HG03575 (cell line): ENCODE measurements around the gene MIB2.
"Not testable (repeated sequence)": the region's sequence is repeated elsewhere in the genome, so short reads cannot be mapped to it uniquely, and the experiment has no call there.

Experiments used
- ATAC-seq: cut with Tn5 transposase; IDR thresholded peaks from one replicate; pipeline ENCODE4 v1.9.1; 2021; ENCODE audit not compliant: unreplicated experiment, insufficient number of reproducible peaks, low FRiP score; ENCODE audit errors: extremely low read depth

Gene MIB2

DNA sequence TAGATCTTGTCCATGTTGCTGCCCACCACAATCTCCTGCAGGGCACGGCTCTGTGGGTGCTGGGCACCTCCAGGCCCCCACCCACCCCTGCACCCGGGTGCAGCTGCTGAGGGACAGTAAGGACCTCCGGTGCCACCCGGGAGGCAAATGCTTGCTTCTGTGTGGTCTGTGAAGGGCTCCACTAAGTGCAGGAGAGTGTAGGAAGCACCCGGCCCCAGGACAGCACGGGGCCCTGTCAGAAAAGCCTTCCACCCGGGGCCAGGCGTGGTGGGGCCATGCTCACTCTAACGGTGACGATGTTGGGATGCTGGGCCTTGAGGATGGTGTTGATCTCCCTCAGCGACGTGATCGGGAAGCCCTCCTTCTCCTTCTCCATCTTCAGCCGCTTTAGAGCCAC, 22.2 kb downstream of the MIB2 start:
- not testable (repeated sequence) for ATAC-seq

DNA sequence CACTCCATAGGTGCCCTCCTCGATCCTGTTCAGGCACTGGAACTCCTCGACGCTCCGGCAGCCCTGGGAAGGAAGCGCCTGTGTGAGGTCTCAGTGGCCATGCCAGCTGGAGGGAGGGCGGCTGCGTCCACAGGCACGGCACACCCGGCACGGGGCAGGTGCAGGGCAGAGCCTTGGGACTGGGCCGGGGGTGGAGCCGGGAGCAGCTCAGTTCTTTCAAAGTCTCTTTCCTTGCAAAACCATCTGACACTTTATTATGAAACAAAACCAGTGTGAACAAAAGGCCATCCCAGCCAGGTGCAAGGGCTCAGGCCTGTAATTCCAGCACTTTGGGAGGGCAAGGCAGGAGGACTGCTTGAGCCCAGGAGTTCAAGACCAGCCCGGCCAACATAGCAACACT, 23.2 kb downstream of the MIB2 start:
- not testable (repeated sequence) for ATAC-seq

DNA sequence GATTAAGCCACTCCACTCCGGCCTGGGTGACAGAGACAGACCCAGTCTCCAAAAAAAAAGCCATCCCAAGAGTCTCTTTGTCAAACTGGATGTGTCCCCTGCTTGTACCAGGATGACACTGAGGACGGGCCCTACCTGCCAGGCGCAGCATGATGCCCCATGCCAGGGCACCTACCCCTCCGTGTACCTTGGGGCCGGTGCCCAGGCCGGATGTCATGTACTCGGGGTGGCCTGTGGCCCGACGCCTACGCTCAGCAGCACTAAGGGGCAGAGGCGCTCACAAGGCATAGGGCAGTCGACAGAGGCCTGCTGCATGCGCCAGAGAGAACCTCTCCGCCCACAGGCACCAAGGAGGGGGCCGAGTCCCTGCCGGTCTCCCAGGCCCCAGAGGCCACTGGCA, 24.1 kb downstream of the MIB2 start:
- ATAC-seq: not testable (repeated sequence)

DNA sequence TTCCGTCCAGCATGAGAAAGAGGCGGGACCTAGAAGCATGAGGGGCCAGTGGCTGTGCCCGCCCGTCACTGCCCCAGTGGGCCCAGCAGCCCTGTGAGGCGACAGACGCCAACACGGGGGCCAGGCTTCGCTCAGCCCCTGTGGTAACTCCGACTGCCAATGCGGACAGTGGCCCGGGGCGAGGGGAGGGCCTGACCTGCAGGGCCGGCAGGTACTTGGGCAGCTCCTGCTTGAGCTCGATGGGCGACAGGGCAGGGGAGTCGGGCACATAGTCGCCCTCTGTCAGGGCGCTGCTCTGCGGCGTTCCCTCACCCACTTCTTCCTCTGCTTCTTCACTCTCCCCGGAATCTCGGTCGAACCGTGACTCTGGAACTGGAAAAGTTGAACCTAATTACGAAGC, 24.8 kb downstream of the MIB2 start:
- not testable (repeated sequence) for ATAC-seq

DNA sequence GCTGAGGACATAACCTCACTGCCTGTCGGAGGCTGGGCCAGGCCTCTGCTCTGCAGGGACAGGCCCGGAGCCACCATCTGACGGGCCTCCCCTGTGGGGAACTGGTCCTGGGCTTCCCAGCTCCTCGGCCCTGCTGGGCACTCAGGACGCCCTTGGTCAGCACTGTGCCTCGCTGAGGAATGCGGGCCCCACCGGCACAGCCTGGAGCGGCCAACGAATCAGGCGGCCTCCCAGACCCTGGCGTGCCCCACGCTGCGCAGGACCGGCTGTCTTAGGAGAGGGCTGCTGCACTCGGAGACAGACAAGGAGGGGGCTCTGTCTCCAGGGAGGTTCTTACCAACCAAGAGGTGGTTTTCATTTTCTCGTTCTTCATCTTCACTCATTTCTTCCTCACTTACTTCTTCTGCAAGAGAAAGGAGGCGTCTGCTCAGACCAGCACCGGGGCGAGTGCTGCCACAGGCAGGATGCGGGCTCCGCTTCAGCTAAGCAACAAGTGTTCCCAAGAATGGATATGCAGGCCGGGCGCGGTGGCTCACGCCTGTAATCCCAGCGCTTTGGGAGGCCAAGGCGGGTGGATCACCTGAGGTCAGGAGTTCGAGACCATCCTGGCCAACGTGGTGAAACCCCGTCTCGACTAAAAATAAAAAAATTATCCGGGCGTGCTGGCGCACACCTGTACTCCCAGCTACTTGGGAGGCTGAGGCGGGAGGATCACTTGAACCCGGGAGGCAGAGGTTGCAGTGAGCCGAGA, 25.6 kb downstream of the MIB2 start:
- ATAC-seq: not testable (repeated sequence)

DNA sequence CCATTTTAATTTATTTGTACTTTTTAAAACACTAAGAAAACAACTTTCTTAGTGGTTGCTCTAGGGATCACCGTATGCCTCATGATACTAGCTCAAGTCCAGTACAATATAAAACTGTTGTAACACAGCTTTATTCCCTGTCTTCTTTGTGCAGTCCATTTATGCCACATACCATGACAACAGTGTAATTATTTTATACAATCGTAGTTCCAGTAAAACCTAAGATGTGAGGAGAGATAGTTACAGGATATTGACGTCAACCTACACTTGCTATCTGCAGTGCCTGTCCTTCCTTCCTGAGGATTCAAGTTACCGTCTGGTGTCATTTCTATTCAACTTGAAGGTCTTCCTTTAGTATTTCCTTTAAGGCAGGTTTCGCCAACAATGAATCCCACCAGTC, 31.0 kb downstream of the MIB2 start:
- not testable (repeated sequence) for ATAC-seq

DNA sequence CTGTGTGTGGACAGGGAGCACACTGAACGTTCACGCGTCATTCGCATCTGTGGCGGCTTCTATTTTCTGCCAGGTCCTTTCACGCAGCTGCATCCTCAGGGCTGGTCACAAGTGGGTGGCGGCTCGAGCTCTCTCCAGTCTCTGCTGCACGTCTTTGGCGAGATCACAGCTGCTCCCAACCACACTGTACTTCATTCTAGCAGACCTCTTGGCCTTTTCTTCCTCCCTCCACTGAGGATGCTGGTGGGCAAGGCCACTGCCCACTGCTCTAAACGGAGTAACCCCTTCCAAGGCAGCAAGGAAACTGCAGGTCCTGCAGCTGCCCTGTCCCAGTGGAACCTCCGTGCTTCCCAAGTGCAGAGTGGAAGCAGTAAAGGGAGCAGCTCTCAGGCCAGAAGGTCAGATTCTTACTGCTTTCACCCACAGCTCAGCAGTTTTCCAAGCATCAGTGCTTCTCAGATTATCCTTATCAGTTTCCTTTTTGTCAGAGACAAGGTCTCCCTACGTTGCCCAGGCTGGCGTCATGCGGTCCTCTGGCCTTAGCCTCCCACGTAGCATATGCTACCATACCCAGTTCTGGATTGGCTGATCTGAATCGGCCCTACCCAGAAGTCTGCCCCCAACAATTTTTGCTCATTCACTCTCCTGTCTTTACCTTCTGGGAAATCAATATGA, 32.4 kb downstream of the MIB2 start:
- not testable (repeated sequence) for ATAC-seq

DNA sequence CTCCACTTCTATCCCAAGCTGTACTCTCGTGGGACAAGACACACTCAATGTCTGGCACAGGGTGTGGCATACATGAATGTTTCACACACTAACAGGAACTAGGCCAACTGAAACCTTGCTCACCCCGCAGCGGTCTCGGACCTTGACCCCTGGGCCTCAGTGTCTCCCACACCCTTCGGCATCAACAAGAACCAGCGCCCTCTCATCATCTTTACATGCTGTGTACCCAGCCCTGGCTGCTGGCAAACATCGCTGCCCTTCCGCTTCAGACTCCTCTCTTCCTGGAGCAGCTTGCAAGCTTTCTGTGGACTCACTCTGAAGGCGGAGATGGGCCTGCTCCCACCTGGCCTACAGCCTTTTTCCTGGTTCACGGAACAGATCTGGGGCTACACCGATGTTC, 33.0 kb downstream of the MIB2 start:
- ATAC-seq: not testable (repeated sequence)

DNA sequence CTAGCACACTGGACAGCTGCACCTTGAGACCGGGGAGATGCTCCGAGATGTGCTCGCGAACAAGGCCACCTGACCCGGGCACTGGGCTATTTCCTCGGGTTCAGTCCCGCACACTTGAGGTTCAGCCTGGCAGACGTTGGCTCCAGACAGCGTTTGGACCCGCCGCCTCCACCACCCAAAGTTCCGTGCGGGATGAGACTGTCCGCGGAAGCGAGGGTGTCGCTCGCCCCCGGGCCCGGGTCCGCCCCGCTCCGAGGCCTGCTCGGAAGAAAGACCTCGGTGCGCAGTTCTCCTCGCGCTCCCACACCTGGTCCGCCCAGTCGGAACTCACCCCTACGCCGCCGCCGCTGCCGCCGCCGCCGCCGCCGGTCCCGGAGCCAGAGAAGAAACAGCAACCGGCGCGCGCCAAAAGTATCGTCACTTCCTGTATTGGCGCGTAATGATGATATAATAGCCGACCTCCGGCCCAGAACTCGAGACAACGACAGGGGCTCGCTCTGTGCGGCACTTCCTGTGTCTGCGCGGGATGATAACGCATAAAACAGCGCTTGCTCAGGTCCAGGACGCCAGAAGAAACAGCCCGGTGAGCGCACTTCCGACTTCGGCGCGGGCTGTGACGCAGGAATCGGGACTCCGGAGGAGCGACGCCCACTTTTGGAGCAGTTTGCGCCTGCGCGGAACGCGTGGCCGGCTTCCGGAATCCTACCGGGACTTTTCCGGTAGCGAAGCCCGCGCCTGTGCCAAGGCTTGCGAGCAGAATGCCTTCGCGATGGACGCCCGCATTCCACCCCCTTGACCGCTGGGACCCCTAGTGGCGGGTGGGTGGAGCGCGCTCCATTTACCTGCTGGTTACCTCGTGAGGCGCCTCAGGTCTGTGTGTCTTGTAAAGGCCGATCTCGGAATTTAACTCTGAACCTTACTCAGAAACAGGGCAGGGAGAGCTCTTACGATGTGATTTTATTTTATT, 43.6 kb downstream of the MIB2 start, which contains the start of gene CDK11B:
TSS of gene CDK11B (minus strand) at position 422 of the 967 bp plus-strand sequence. CDS start 1,519 bp downstream, outside the sequence.
- peak; percentile 49 for ATAC-seq

DNA sequence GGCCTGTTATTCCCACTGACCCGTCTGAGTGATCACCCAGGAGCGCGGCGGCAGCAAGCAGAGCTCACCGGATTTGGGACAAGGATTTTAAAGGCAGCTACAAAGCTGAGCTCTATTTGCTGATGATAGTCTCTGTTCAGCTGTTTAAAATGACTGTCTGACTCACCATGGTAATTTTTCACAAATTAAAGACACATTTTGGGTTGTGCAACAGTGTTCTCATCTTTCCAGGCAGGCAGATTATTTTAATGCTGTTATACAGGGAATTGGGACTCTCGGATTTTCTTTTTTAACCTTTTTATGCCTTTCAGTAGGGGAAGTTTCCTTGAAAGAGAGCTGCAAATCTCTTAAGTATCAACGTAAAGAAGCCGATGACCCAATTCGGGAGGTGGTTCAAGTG, 47.1 kb downstream of the MIB2 start:
- not testable (repeated sequence) for ATAC-seq

DNA sequence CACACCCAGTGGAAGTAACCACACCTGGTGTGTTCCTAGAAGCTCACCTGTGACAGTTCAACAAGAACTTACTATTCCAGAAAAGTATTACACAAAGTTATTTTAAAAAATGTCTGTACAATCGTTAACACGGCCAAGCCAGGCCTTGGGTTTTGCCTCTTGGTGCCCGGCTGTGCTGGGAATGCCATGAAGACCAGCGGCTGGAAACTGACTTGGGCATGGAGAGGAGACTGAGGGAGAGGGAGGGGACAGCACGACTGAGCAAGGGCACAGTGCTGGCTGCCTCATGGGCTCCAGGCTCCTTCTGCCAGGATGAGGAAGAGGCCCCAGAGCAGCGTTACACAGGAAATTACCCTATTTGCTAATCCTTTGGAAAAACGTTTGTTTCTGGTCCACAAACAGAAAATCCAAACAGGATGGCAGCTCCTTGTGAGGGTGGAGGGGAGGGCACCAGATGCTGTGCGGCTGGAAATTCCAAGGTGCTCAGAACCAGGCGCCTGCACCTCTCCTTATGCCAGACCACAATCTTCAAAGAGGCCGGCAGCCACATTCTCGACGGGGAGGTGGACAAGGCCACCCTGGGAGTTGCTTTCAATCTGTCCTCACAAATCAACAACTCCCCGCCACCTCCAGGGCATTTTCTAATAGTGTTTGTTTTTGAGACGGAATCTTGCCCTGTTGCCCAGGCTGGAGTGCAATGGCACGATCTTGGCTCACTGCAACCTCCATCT, 47.7 kb downstream of the MIB2 start:
- ATAC-seq: not testable (repeated sequence)

DNA sequence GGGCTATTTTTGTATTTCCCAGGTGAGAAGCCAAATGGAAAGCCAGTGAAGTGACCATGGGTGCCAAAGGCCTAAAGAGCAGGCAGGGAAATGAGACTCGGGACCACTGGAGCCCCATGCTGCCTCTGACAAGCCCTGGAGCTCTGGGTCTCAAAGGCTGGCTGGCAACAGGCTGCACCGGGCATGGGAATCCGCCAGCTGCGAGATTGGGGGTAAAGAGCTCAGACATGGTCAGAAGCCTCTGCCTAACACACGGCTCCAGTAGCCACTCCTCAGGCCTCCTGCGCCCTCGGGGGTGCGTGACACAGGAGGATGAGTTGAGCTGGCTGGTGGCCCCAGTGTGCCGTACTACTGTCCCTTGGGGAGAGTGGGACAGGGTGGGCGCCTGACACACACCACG, 49.0 kb downstream of the MIB2 start:
- ATAC-seq: not testable (repeated sequence)

DNA sequence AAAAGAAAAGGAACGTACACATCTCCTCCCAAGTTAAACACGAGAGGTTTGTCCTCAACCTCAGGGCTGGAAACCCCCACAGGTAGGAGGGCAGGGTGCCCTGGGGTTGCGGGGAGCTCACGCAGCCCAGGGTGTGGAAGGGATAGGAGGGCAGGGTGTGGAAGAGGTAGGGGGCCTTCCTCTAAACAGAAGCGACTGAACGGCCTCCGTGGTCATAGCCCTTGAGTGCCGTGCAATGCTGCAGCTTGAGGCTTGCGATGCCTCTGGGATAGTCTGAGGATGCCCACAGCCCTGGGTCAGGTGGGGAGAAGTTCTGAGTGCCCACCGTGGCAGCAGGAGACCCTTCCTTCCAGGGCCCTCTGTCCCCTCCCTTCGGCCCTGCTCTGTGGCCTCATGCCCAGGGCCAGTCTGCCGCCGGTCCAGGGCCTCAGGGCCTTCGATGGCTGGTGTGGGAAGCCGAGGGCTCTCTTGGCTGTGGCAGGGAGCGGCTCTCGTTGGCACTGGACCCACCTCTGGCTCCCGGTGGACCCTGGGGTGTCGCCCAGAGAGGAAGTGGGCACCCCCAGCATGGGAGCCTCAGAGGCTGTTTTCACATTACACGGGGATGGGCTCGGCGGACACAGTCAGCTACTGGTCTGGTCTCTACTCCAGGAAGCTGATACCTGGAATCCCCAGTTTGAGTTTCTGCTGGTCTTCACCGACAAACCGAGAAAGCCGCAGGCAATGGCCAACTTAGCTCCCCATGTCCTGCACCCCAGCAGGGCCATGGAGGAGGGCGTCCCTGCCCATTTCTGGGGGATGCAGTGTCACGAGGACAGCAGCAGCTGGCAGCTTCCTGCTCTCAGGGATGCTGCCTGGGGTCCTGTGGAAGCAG, 49.9 kb downstream of the MIB2 start:
- no peak for ATAC-seq

DNA sequence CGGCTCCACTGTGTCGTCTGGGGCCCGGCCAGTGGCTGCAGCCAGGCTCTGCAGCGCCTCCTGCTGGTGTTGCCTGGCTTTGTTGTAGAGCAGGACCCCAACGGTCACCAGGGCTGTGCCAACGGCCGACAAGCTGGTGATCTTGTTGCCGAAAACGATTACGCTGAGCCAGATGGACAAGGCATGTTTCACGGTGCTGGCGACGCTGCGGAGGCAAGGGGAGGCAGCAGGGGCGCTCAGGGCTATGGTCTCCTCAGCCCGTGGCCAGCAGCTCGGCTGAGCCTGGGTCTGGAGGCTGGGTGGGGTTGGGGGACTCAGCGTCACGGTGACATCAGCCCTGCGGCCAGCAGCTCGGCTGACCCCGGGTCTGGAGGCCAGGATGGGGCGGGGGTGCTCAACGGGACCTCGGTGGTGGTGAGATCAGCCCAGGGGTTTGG, 50.5 kb downstream of the MIB2 start:
- ATAC-seq: no peak

DNA sequence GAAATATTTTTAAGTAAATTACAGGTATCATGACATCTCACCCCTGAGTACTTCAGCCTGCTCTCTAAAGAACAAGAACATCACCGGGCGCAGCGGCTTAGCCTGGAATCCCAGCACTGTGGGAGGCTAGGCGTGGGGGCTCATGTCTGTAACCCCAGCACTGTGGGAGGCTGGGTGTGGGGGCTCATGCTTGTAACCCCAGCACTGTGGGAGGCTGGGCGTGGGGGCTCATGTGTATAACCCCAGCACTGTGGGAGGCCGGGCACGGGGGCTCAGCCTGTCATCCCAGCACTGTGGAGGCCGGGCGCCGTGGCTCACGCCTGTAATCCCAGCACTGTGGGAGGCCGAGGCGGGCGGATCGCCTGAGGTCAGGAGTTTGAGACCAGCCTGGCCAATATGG, 51.2 kb downstream of the MIB2 start:
- no peak for ATAC-seq

DNA sequence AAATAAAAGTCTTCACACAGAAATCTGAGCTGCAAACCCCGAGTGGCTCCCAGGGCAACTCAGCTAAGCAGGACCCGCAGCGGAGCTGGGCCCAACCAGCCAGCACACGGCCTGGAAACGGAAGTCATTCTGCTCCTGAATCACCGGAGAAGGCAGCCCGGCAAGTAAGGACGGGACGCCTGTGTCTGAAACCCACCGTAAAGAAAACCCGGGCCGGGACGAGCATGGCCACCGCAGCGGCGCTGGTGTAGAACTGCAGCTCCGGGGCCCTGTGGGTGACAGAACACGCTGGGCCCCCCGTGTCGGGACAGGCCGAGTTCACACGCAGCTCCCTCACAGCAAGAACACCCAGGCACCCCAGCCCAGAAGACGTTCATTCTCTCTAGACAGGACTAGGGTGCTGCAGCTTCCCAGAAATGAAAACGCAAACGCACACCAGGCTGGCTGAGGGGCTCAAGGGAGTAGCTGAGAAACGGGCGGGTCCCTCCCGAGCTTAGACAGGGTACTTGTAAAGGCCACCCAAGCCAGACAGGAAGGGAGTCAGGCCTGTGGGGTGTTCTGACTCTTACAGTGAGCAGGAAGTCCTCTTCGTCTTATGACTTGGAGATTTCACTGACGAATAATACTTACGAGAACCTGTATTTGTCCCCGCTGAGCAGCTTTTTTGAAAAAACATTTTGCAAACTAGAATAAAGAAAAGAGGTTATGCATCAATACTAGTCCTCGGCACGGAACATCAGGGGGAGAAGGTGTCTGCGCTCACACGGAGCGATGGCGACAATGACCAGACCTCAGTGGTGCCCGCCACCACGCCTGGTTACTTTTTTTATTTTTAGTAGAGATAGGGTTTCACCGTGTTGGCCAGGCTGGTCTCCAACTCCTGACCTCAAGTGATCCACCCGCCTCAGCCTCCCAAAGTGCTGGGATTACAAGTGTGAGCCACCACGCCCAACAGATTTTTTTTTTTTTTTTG, 54.5 kb downstream of the MIB2 start:
- ATAC-seq: no peak

DNA sequence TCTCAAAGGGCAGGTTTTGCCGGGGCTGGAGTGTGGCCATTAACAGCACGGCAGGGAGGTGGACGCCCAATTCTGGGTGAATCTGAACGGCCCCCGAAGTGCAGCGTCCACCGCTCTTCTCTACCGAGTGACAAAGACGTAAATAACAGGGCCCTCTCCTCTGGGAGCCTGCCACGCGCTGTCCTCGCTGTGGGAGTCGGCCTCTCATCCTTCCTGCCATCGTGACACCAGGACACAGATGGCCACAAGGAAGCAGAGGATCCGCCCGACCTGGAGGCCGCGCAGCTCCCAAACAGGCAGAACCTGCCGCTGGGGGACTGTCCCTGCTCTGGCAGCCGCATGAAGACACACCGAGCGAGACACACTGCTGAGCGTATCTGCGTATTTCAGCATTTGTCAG, 55.6 kb downstream of the MIB2 start:
- no peak for ATAC-seq
